Measurements from ENCODE around the gene ZMIZ1.

Gene ZMIZ1

DNA sequence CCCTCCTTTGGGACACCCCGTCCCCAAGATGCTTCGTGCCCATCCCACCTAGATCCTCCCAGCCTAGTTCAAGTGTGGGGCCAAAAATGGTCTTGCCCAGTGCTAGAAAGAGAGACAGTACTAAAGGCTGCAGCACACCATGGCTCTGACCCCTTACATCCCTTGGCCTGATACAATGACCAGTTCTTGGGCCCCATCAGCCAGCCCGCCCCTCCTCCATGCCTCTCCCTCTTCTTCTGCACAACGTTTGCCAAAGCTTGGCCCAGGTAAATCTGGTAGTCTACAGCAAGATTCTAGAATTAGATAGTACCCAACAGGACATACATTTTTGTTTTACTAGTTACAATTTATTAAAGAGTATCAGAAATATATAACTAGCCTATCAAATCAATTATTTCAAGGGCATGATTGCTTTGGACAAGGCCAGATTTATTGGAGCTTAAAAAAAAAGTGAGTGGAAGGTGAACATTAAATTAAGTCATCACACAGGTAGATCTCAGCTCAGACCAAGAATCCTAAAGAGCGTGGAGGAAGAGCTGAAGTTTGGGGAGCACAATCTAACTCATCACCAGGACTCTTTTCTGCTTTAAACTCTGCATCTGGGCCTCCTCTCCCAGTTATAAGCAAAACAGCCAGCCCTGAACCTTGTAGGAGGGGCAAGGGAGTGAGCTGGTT, 69.8 kb downstream of the ZMIZ1 start:
- Histone ChIP-seq H3K36me3 (peaks cover 8% of the 10 kb centered on the region), H3K27me3 (peaks cover 11% of the 10 kb centered on the region), H3K4me3 (ENCODE audit: low read depth in 1 of 2, low read length in 1 of 2) (no peak overlapping the region), H3K4me1 (ENCODE audit: control insufficient read depth in 1 of 2, insufficient read depth in 1 of 2, low read depth in 1 of 2, low read length in 1 of 2) (peaks cover 22 to 27% of the 10 kb centered on the region in 2 experiments), H3K9me3 (no peaks in the 10 kb centered on the region), H3K27ac (no peak overlapping the region)
- TF ChIP-seq, protein P1, sequence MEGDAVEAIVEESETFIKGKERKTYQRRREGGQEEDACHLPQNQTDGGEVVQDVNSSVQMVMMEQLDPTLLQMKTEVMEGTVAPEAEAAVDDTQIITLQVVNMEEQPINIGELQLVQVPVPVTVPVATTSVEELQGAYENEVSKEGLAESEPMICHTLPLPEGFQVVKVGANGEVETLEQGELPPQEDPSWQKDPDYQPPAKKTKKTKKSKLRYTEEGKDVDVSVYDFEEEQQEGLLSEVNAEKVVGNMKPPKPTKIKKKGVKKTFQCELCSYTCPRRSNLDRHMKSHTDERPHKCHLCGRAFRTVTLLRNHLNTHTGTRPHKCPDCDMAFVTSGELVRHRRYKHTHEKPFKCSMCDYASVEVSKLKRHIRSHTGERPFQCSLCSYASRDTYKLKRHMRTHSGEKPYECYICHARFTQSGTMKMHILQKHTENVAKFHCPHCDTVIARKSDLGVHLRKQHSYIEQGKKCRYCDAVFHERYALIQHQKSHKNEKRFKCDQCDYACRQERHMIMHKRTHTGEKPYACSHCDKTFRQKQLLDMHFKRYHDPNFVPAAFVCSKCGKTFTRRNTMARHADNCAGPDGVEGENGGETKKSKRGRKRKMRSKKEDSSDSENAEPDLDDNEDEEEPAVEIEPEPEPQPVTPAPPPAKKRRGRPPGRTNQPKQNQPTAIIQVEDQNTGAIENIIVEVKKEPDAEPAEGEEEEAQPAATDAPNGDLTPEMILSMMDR (IDR thresholded peaks at IDR 0.05) = no peak

DNA sequence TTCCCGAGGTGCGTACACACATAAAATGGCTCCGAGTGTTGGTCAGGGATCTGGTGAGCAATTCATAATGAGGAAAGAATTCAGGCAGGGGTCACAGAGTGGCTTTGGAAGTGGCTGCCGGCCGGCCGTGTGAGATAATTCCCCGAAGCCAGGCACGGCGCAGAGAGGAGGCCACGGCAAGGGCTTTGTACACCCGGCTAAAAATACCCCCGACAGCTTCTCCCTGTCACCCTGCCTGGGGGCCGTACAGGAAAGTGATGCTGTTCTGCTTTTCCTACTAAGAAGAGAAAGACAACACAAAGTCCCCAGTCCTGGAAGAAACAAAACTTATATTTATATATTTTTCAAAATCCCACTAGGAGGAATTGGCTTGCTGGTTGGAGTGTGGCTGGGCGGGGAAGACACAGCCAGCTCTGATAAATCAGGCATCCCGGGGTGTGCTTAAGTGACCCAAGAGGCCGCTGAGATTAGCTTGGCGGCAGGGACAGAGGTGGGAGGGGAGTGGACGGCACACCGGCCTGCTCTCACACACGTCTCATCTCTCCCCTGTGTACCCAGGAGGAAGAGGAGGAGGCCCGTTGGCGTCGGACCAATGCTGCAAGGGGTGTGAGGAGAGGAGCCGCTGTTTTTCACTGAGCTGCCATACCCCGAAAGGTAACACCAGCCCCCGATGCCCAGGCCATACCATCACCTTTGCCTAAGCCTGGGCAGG, 70.5 kb downstream of the ZMIZ1 start:
- Histone ChIP-seq H3K4me3 (ENCODE audit: low read depth in 1 of 2, low read length in 1 of 2) (no peak overlapping the region), H3K27me3 (peaks cover 11% of the 10 kb centered on the region), H3K27ac (no peak overlapping the region), H3K9me3 (no peaks in the 10 kb centered on the region), H3K4me1 (ENCODE audit: control insufficient read depth in 1 of 2, insufficient read depth in 1 of 2, low read depth in 1 of 2, low read length in 1 of 2) (peaks cover 22 to 29% of the 10 kb centered on the region in 2 experiments), H3K36me3 (peaks cover 8% of the 10 kb centered on the region)
- TF ChIP-seq, protein P1 (IDR thresholded peaks at IDR 0.05) = no peak

DNA sequence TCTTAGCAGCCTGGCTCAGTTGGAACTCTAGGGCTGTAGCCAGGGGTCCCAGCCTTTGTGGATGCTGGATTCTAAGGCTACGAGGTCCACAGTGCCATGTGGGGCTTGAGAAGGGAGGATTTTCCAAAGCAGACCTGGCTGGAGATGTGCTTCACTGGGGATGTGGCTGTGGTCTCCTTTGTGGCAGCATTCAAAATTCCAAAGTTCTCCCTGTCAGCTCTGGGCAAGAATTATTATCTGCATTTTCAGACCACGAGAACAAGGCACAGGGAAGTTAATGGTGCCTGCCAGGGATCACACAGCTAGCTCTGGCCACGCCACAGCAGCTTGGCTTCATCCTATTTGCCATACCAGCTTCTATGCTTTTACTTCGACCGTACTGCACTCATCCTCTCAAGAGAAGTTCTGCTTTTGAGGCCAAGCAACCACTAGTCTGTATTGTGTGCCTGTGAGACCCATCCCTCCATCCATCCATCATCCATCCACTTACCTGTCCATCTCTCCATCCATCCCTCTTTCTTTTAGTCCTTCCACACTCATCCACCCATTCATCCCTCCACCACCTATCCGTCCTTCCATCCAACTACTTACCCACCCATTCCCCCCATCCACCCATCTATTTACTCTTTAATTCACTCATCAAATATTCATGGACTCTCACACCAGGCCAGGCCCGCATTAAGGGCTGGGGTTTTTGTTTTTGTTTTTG, 71.5 kb downstream of the ZMIZ1 start:
- TF ChIP-seq, protein P1 (IDR thresholded peaks at IDR 0.05) = no peak

DNA sequence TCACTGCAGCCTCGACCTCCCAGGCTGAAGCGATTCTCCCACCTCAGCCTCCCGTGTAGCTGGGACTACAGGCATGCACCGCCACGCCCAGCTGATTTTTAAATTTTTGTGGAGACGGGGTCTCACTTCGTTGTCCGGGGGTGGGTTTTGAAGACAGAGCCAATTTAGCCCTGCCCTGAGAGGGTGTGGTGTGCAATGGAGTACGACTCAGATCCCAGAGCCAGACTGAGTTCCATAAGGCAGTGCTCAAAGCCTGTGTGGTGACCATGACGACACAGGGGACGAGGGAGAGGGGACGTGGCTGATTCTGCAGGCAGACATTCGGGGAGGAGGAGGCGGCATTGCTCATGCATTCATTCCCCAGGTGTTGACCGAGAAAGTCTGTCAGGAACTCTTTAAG, 72.1 kb downstream of the ZMIZ1 start:
- peaks cover 8% of the 10 kb centered on the region for H3K36me3 ChIP-seq
- H3K9me3 ChIP-seq = no peaks in the 10 kb centered on the region
- TF ChIP-seq, protein P1 (IDR thresholded peaks at IDR 0.05) = no peak
- no peak overlapping the region for H3K27ac ChIP-seq
- H3K4me3 ChIP-seq (ENCODE audit: low read depth in 1 of 2, low read length in 1 of 2) = no peak overlapping the region
- H3K27me3 ChIP-seq = peaks cover 11% of the 10 kb centered on the region
- peaks cover 28 to 43% of the 10 kb centered on the region in 2 experiments for H3K4me1 ChIP-seq (ENCODE audit: control insufficient read depth in 1 of 2, insufficient read depth in 1 of 2, low read depth in 1 of 2, low read length in 1 of 2)

More for the DNA sequence above, 71.5 kb downstream of the ZMIZ1 start:
- Histone ChIP-seq H3K27ac (no peak overlapping the region), H3K4me3 (ENCODE audit: low read depth in 1 of 2, low read length in 1 of 2) (no peak overlapping the region), H3K27me3 (peaks cover 11% of the 10 kb centered on the region), H3K9me3 (no peaks in the 10 kb centered on the region), H3K4me1 (ENCODE audit: control insufficient read depth in 1 of 2, insufficient read depth in 1 of 2, low read depth in 1 of 2, low read length in 1 of 2) (peaks cover 28 to 39% of the 10 kb centered on the region in 2 experiments), H3K36me3 (peaks cover 8% of the 10 kb centered on the region)

DNA sequence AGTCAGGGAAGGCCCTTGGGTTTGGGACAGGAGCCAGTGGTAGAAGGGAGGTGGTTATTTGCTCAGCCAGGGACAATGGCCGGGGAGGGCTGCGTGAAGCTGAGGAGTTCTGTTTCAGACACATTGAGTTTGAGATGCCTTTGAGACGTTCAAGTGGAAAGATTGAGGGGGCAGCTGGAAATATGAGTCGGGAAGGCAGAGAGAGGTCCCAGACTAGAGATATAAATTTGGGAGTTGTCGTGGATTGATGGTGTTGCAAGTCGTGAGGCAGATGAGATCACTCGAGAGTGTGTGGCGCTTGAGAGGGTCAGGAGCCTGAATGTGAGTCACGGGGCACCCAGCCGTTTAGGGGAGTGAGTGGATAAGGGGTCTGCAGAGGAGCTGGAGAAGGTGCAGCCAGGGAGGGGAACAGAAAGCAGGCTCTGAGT, 73.3 kb downstream of the ZMIZ1 start:
- H3K36me3 ChIP-seq = peaks cover 8% of the 10 kb centered on the region
- no peaks in the 10 kb centered on the region for H3K9me3 ChIP-seq
- no peak overlapping the region for H3K27ac ChIP-seq
- H3K4me3 ChIP-seq (ENCODE audit: low read depth in 1 of 2, low read length in 1 of 2) = no peak overlapping the region
- peaks cover 11% of the 10 kb centered on the region for H3K27me3 ChIP-seq
- H3K4me1 ChIP-seq (ENCODE audit: control insufficient read depth in 1 of 2, insufficient read depth in 1 of 2, low read depth in 1 of 2, low read length in 1 of 2) = peaks cover 26 to 41% of the 10 kb centered on the region in 2 experiments
- TF ChIP-seq, protein P1 (IDR thresholded peaks at IDR 0.05) = no peak

All from neutrophil (primary cell).